Gastroesophageal sphincter (tissue), 3 donors: ENCODE results near the gene LBP.

ENCODE experiments used
- CTCF ChIP-seq, 4 experiments: fragments of 200-600 bp in 2 of 4; fragments of 450-650 bp in 2 of 4; sonication (generic) in 1 of 4; IDR thresholded peaks; one replicate each; pipeline ENCODE4 v1.5.1; 2017 to 2019; ENCODE audit warnings: antibody characterized with exemption in 4 of 4, mild to moderate bottlenecking in 2 of 4, moderate library complexity in 2 of 4
- POLR2A ChIP-seq, 2 donors: fragments of 450-650 bp; IDR thresholded peaks; one replicate each; pipeline ENCODE4 v1.6.1; 2017; ENCODE audit warnings: antibody characterized with exemption in 2 of 2, mild to moderate bottlenecking in 2 of 2, moderate library complexity in 1 of 2
- POLR2AphosphoS5 ChIP-seq: sonication (generic); formaldehyde crosslinking; IDR thresholded peaks from one replicate; pipeline ENCODE4 v1.6.1; 2017; ENCODE audit warnings: antibody characterized with exemption

DNA sequence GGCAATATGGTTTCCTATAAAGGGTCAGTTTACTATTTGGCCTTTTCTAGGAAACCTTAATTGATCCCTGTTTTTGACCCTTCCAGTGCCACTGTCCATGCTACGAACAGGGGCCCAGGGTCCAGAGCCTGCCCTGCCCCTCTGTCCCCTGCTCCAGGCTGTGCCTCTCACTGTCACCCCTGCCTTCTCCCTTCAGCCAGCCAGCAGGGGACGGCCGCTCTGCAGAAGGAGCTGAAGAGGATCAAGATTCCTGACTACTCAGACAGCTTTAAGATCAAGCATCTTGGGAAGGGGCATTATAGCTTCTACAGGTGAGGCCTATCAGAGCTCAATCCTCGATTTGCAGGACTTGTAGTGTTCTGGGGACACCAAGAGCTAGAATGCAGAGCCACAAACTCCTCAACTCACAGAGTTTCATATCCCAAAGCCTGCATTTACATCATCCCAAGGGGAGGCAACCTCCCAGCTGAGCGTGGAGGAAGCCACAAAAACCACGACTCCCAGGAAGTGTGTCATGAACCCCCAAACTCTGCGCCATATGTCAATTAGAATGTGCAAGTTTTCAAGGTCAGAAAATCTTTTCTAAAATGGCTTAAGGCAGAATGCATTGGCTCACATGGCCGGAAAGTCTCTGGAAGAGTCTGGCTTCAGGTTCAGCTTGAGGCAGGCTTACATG, 38.8 kb upstream of the LBP start:
- no peak for TF ChIP-seq CTCF (IDR thresholded peaks at IDR 0.05)
- TF ChIP-seq POLR2A (IDR thresholded peaks at IDR 0.05) = no peak
- no peak for TF ChIP-seq POLR2AphosphoS5
